Immature natural killer cell (primary cell): ENCODE results near the gene NBPF12. TPM values are rescaled to one million over a fixed set of nuclear protein-coding genes. Genes with fewer than 3 reads are reported as not detected.
"Not testable (repeated sequence)": the region's sequence is repeated elsewhere in the genome, so short reads cannot be mapped to it uniquely, and the experiment has no call there.

Source experiments
- DNase-seq, 3 donors: peaks; one replicate each; pipeline ENCODE4 v3.0.0; 2022; ENCODE audit warnings: mixed read lengths in 1 of 3
- H3K27ac Mint-ChIP-seq, 6 donors: one replicate each; pipeline ENCODE4 v1.8.0; 2020; ENCODE audit warnings: mixed read lengths in 6 of 6, mild to moderate bottlenecking in 5 of 6, inconsistent platforms in 4 of 6, moderate library complexity in 3 of 6
- H3K27me3 Mint-ChIP-seq, 3 donors: one replicate each; pipeline ENCODE4 v1.8.0; 2020 to 2021; ENCODE audit warnings: low read depth in 3 of 3, mild to moderate bottlenecking in 3 of 3, mixed read lengths in 3 of 3, moderate library complexity in 3 of 3, inconsistent platforms in 1 of 3
- H3K36me3 Mint-ChIP-seq, 3 donors: one replicate each; pipeline ENCODE4 v1.8.0; 2020; ENCODE audit warnings: mixed read lengths in 3 of 3, inconsistent platforms in 2 of 3, mild to moderate bottlenecking in 2 of 3
- H3K4me1 Mint-ChIP-seq, 2 donors: one replicate each; pipeline ENCODE4 v1.8.0; 2020; ENCODE audit warnings: inconsistent platforms in 2 of 2, mild to moderate bottlenecking in 2 of 2, mixed read lengths in 2 of 2, moderate library complexity in 1 of 2
- H3K4me3 Mint-ChIP-seq, 5 donors: one replicate each; pipeline ENCODE4 v1.8.0; 2020; ENCODE audit warnings: mild to moderate bottlenecking in 5 of 5, mixed read lengths in 5 of 5, inconsistent platforms in 3 of 5, moderate library complexity in 3 of 5
- H3K9me3 Mint-ChIP-seq, 6 donors: one replicate each; pipeline ENCODE4 v1.8.0; 2020; ENCODE audit warnings: mild to moderate bottlenecking in 6 of 6, mixed read lengths in 6 of 6, inconsistent platforms in 4 of 6, moderate library complexity in 3 of 6
- polyA plus RNA-seq, 3 donors: library from polyadenylated mRNA; unstranded; fragments of 300-500 nt; fragmentation: Illumina TruSeq; gene quantifications; one replicate each; pipeline ENCODE4 v1.2.3, GENCODE V29; 2021

The NBPF12 gene
- polyA plus RNA-seq, 3 donors from 2014 or later = 0.71 to 5.0 TPM; not detected in 1

DNA sequence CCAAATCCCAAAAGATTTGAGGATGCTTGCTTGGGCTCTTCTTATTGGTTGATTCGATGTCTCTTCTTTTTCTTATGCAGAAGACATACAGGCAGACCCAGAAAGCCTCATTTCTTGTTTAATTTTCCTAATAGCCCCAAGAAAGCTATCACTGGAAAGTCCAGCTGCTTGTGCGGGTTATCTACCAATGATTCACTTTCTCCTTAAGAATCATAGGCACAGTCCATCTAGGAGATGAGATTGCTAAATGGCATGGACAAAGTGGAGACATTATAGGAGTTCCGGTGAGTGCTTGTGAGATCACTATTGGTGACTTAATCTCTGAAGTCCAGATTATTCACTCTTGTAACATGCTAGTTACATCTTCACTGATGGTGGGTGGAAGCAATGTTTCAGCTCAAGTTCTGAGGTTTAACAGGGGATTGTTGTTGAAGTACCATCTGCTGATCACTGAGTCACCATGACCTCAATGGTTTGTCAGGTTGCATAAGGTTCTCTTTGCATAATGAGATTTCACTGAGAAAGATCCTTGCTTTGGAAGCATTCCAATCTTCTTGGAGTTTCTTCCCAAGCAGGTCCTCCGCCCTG is 92.0 kb downstream of the NBPF12 start:
- not testable (repeated sequence) for H3K4me3 Mint-ChIP-seq, H3K36me3 Mint-ChIP-seq, DNase-seq, H3K4me1 Mint-ChIP-seq, H3K27me3 Mint-ChIP-seq, H3K27ac Mint-ChIP-seq, H3K9me3 Mint-ChIP-seq

DNA sequence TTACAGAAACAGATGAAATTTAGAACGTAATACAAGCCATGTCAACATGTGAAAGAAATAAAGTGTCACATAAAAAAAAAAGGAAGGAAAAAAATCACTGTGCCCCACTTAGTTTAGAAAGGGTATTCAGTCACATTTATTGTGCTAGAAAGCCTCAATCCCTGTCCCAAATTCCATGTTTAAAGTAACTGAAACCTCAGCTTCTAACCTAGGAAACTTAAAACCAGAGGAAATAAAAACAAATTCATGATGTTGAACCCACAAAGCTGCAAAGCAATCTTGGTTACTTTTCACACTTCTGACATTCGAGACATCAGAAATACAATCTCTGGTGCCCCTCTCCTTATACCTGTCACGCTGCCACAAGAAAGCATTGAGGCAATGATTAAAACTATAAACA is 101.8 kb downstream of the NBPF12 start:
- Mint-ChIP-seq H3K4me3 (no peak overlapping the region), H3K36me3 (no peaks in the 10 kb centered on the region), H3K4me1 (no peaks in the 10 kb centered on the region), H3K9me3 (no peaks in the 10 kb centered on the region), H3K27ac (no peak overlapping the region), H3K27me3 (peaks cover 3 to 6% (median 4%) of the 10 kb centered on the region in 3 donors)
- DNase-seq = no peak

DNA sequence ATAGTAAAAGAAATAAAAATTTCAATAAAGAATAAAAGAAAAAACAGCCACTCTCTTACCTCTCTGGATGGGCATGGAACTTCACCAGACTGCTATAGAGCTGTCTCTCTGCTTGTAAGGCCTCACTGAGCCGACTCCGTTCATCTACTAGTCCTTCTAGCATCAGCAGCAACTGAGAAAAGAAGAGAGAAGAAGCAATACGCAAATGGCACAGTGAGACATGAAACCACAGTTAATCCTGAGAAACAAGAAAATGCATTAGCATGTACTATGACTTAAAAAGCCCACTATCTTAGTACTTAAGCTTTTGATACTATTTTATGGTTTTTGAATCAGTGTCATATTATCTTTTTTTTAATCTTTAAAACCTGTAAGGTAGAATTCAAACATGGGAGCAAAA is 104.8 kb downstream of the NBPF12 start:
- H3K4me3 Mint-ChIP-seq, H3K27ac Mint-ChIP-seq, H3K9me3 Mint-ChIP-seq, H3K36me3 Mint-ChIP-seq, H3K4me1 Mint-ChIP-seq, DNase-seq, H3K27me3 Mint-ChIP-seq: not testable (repeated sequence)

DNA sequence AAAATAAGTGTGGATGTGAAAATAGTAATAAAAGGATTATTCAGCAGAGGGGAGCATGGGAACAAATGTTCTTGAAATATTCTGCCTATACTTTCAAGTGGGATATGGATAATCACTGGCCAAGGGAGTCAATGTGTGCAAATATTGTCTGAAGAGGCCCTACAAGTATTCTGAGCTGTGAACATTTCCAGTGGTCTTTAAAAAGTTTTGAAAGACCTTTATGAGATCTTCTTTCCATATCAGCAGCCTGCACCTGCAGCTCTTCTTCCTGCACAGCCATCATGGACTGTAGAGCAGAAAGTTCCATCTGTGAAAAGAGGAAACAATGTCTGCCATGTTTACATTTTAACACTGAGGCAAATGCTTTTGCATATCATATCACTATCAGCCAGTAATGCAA is 106.4 kb downstream of the NBPF12 start:
- not testable (repeated sequence) for DNase-seq, H3K27ac Mint-ChIP-seq, H3K27me3 Mint-ChIP-seq, H3K36me3 Mint-ChIP-seq, H3K9me3 Mint-ChIP-seq, H3K4me1 Mint-ChIP-seq, H3K4me3 Mint-ChIP-seq

Other genes starting within 250 kb of the NBPF12 start
- gene PRKAB2, start 234.1 kb downstream of the NBPF12 start, polyA plus RNA-seq = 1 to 10 TPM; 1.0 to 2.7 (median 2.3) TPM